ENCODE data around the gene ZNF516. TPM values are rescaled to one million over a fixed set of nuclear protein-coding genes. Genes with fewer than 3 reads are reported as not detected.

The ZNF516 gene
- total and polyA plus RNA-seq, 2 of the 13 experiments (the other 11 are each of a cell fraction or from before 2014, with no cell fraction given): 16.6 to 18.7 TPM

DNA sequence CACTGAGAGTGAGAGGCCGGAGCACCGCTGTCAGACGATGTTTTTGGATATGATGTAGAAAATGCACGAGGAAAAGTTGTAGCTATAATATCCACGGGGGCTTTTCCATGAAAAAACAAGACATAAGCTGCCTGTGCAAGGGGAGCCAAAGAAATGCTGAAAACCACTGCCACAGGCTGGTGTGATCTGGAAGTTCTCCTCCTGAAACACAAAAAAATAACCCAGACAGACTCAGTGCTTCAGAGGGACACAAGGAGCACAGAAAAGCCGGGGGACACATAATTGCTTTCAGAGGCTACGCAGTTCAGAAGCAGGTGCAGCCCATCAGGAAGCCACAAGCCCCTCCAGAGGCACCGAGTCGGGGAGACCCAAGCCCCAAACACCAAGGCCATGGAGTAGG, 98.2 kb downstream of the ZNF516 start:
- Histone ChIP-seq H3K9me3 (ENCODE audit: low read length) (no peaks in the 10 kb centered on the region), H2AFZ (ENCODE audit: low read length) (no peak overlapping the region), H3K4me2 (ENCODE audit: low read depth, low read length) (no peak overlapping the region), H3K4me3 (replicated peaks in 1 of 3; ENCODE audit: insufficient read depth in 1 of 3, low read depth in 2 of 3, low read length in 3 of 3) (no peak overlapping the region), H3K4me1 (ENCODE audit: insufficient read depth, low read length) (peaks cover 9% of the 10 kb centered on the region; the same call in 1 of the 2 replicates), H3K9ac (ENCODE audit: insufficient read depth, low read depth, low read length) (no peak overlapping the region), H4K20me1 (ENCODE audit: insufficient read depth, low read length) (peaks cover 57% of the 10 kb centered on the region), H3K36me3 (replicated peaks in 1 of 2; ENCODE audit: control insufficient read depth in 1 of 2, insufficient read depth in 2 of 2, low read length in 2 of 2) (peaks cover 1 to 14% of the 10 kb centered on the region in 2 experiments), H3K27ac (ENCODE audit: extremely low read length, insufficient read depth, low read length) (no peak overlapping the region), H3K27me3 (ENCODE audit: control insufficient read depth in 1 of 2, insufficient read depth in 2 of 2, low read length in 2 of 2) (no peaks in the 10 kb centered on the region), H3K79me2 (ENCODE audit: insufficient read depth, low read length) (peaks cover 42% of the 10 kb centered on the region)
- DNase-seq (ENCODE audit: low spot score) (no peak), FAIRE-seq (no peak), ATAC-seq (no peak)
- in situ Hi-C loops (cut with HindIII; ENCODE audit: extremely low pct_ligation_motif_present, low pct_unique_long_range_greater_than_20kb) (loop anchor here (5.0 kb wide), 1 partner anchor 291 kb away; no protein-coding TSS in a partner anchor), intact Hi-C loops (cut with micrococcal nuclease; ENCODE audit: unreplicated experiment) (no loop called here)
- no TSS peak for BruUV-seq (replicated peaks)
- WGBS (ENCODE audit: low lambda C conversion rate): 95% methylated on average over 9 of the region's 9 CpGs
- CTCF ChIA-PET (ENCODE audit: low intra/inter-chr PET ratio, low total read pairs): no interaction called here
- TF ChIP-seq ZNF678 (CRISPR knock-in tag; IDR thresholded peaks at IDR 0.05) (no peak), ZNF484 (CRISPR knock-in tag; IDR thresholded peaks at IDR 0.05; ENCODE audit: borderline replicate concordance, low read depth) (no peak), BRCA1 (CRISPR knock-in tag; IDR thresholded peaks at IDR 0.05) (no peak), ZNF20 (CRISPR knock-in tag; IDR thresholded peaks at IDR 0.05) (no peak), YEATS4 (CRISPR knock-in tag; IDR thresholded peaks at IDR 0.05; ENCODE audit: borderline replicate concordance) (no peak), KLF16 (CRISPR knock-in tag; IDR thresholded peaks at IDR 0.05) (no peak), ZNF367 (CRISPR knock-in tag; IDR thresholded peaks at IDR 0.05; ENCODE audit: borderline replicate concordance) (no peak), SMAD3 (CRISPR knock-in tag; IDR thresholded peaks at IDR 0.05) (no peak), ZNF747 (CRISPR knock-in tag; IDR thresholded peaks at IDR 0.05; ENCODE audit: borderline replicate concordance) (no peak)
- TF ChIP-seq, protein P1, sequence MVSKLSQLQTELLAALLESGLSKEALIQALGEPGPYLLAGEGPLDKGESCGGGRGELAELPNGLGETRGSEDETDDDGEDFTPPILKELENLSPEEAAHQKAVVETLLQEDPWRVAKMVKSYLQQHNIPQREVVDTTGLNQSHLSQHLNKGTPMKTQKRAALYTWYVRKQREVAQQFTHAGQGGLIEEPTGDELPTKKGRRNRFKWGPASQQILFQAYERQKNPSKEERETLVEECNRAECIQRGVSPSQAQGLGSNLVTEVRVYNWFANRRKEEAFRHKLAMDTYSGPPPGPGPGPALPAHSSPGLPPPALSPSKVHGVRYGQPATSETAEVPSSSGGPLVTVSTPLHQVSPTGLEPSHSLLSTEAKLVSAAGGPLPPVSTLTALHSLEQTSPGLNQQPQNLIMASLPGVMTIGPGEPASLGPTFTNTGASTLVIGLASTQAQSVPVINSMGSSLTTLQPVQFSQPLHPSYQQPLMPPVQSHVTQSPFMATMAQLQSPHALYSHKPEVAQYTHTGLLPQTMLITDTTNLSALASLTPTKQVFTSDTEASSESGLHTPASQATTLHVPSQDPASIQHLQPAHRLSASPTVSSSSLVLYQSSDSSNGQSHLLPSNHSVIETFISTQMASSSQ (IDR thresholded peaks at IDR 0.05; ENCODE audit: low read depth): no peak
- TF ChIP-seq, protein P1 (CRISPR knock-in tag; IDR thresholded peaks at IDR 0.05; ENCODE audit: borderline replicate concordance): no peak
- TF ChIP-seq, protein P2, sequence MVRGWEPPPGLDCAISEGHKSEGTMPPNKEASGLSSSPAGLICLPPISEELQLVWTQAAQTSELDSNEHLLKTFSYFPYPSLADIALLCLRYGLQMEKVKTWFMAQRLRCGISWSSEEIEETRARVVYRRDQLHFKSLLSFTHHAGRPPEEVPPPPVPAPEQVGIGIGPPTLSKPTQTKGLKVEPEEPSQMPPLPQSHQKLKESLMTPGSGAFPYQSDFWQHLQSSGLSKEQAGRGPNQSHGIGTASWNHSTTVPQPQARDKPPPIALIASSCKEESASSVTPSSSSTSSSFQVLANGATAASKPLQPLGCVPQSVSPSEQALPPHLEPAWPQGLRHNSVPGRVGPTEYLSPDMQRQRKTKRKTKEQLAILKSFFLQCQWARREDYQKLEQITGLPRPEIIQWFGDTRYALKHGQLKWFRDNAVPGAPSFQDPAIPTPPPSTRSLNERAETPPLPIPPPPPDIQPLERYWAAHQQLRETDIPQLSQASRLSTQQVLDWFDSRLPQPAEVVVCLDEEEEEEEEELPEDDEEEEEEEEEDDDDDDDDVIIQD (CRISPR knock-in tag; IDR thresholded peaks at IDR 0.05; ENCODE audit: low read depth): no peak
- POLR2A ChIA-PET: no interaction called here
